HEK293 (cell line): ENCODE data around the gene VSTM4.

Experiments
- CTCF ChIA-PET: fragments of 350-600 bp; formaldehyde crosslinking; extraction: SDS; loops from one replicate; lab custom pipeline; 2021; ENCODE audit warnings: antibody characterized with exemption; lab: Yijun Ruan, JAX
- POLR2A ChIA-PET: fragments of 300-600 bp; formaldehyde crosslinking; extraction: SDS; loops from one replicate; lab custom pipeline; 2020; ENCODE audit warnings: antibody characterized with exemption, inconsistent platforms; lab: Yijun Ruan, JAX
- H3K27ac ChIP-seq: fragments of 200-500 bp; sonication (Bioruptor generic); 2 replicates; pipeline ENCODE4 v1.5.1; 2014; ENCODE audit warnings: low read depth, low read length, control low read depth, inconsistent platforms; ENCODE audit errors: extremely low read depth
- H3K36me3 ChIP-seq, 2 experiments: fragments of 200-500 bp in 1 of 2; sonication (Bioruptor generic) in 1 of 2; 1 replicate in 1 of 2; 2 replicates in 1 of 2; pipeline ENCODE4 v1.5.1; 2014 to 2017; ENCODE audit warnings: inconsistent platforms in 2 of 2, low read length in 2 of 2; ENCODE audit not compliant: control insufficient read depth in 2 of 2, insufficient read depth in 1 of 2
- H3K4me1 ChIP-seq: fragments of 200-500 bp; sonication (Bioruptor generic); 2 replicates; pipeline ENCODE4 v1.5.1; 2014; ENCODE audit warnings: mild to moderate bottlenecking, low read length, inconsistent platforms; ENCODE audit not compliant: control insufficient read depth, insufficient read depth
- H3K4me3 ChIP-seq: 2 replicates; pipeline ENCODE4 v1.5.1; 2011; ENCODE audit warnings: low read depth, mild to moderate bottlenecking, control low read depth, low read length, moderate library complexity
- H3K9me3 ChIP-seq: fragments of 200-500 bp; sonication (Bioruptor generic); 2 replicates; pipeline ENCODE4 v1.5.1; 2014; ENCODE audit warnings: low read depth, low read length, inconsistent platforms; ENCODE audit not compliant: control insufficient read depth, insufficient read depth
- HOXC10 ChIP-seq: sonication (generic); formaldehyde crosslinking; IDR thresholded peaks from 2 replicates; pipeline ENCODE4 v1.8.1; 2023; ENCODE audit warnings: mild to moderate bottlenecking, missing genetic modification reagents
- MYNN ChIP-seq: fragments of 450-650 bp; formaldehyde crosslinking; IDR thresholded peaks from 2 replicates; pipeline ENCODE4 v1.5.1; 2016; ENCODE audit warnings: missing biosample characterization, missing genetic modification characterization, borderline replicate concordance
- PATZ1 ChIP-seq: fragments of 450-650 bp; formaldehyde crosslinking; IDR thresholded peaks from 2 replicates; pipeline ENCODE4 v1.5.1; 2016; ENCODE audit warnings: missing biosample characterization, missing genetic modification characterization
- SP7 ChIP-seq: fragments of 450-650 bp; formaldehyde crosslinking; IDR thresholded peaks from 2 replicates; pipeline ENCODE4 v1.5.1; 2016; ENCODE audit warnings: missing biosample characterization, missing genetic modification characterization
- ZBTB44 ChIP-seq: fragments of 450-650 bp; IDR thresholded peaks from 2 replicates; pipeline ENCODE4 v1.5.1; 2018; ENCODE audit warnings: missing biosample characterization, mild to moderate bottlenecking, missing genetic modification characterization
- ZFHX2 ChIP-seq: fragments of 450-650 bp; formaldehyde crosslinking; conservative IDR thresholded peaks from 2 replicates; pipeline ENCODE4 v1.5.1; 2016; ENCODE audit warnings: missing biosample characterization, missing genetic modification characterization
- ZNF155 ChIP-seq: fragments of 450-650 bp; formaldehyde crosslinking; IDR thresholded peaks from 2 replicates; pipeline ENCODE4 v1.5.1; 2016; ENCODE audit warnings: missing biosample characterization, missing genetic modification characterization
- ZNF16 ChIP-seq: fragments of 450-650 bp; formaldehyde crosslinking; IDR thresholded peaks from 2 replicates; pipeline ENCODE4 v1.5.1; 2016; ENCODE audit warnings: low read depth, missing biosample characterization, missing genetic modification characterization
- ZNF174 ChIP-seq: fragments of 450-650 bp; formaldehyde crosslinking; IDR thresholded peaks from 2 replicates; pipeline ENCODE4 v1.5.0; 2017; ENCODE audit warnings: missing biosample characterization, mild to moderate bottlenecking, missing genetic modification characterization
- ZNF202 ChIP-seq: fragments of 450-650 bp; formaldehyde crosslinking; IDR thresholded peaks from 2 replicates; pipeline ENCODE4 v1.5.1; 2016; ENCODE audit warnings: missing biosample characterization, missing genetic modification characterization, borderline replicate concordance
- ZNF214 ChIP-seq: fragments of 450-650 bp; formaldehyde crosslinking; IDR thresholded peaks from 2 replicates; pipeline ENCODE4 v1.5.1; 2017; ENCODE audit warnings: missing biosample characterization, mild to moderate bottlenecking, missing genetic modification characterization, borderline replicate concordance
- ZNF248 ChIP-seq: fragments of 450-650 bp; formaldehyde crosslinking; IDR thresholded peaks from 2 replicates; pipeline ENCODE4 v1.5.1; 2017; ENCODE audit warnings: missing biosample characterization, missing genetic modification characterization
- ZNF280D ChIP-seq: fragments of 450-650 bp; formaldehyde crosslinking; IDR thresholded peaks from 2 replicates; pipeline ENCODE4 v1.5.1; 2016; ENCODE audit warnings: missing biosample characterization, missing genetic modification characterization
- ZNF311 ChIP-seq: fragments of 450-650 bp; formaldehyde crosslinking; IDR thresholded peaks from 2 replicates; pipeline ENCODE4 v1.5.1; 2017; ENCODE audit warnings: missing biosample characterization, missing genetic modification characterization, borderline replicate concordance
- ZNF501 ChIP-seq: fragments of 450-650 bp; formaldehyde crosslinking; IDR thresholded peaks from 2 replicates; pipeline ENCODE4 v1.5.1; 2016; ENCODE audit warnings: missing biosample characterization, missing genetic modification characterization
- ZNF548 ChIP-seq: fragments of 450-650 bp; formaldehyde crosslinking; IDR thresholded peaks from 2 replicates; pipeline ENCODE4 v1.5.1; 2016; ENCODE audit warnings: missing biosample characterization, missing genetic modification characterization
- ZNF561 ChIP-seq: fragments of 450-650 bp; IDR thresholded peaks from 2 replicates; pipeline ENCODE4 v1.5.1; 2018; ENCODE audit warnings: missing biosample characterization, missing genetic modification characterization, borderline replicate concordance
- ZNF610 ChIP-seq: fragments of 450-650 bp; formaldehyde crosslinking; IDR thresholded peaks from 2 replicates; pipeline ENCODE4 v1.5.1; 2016; ENCODE audit warnings: missing biosample characterization, missing genetic modification characterization, borderline replicate concordance
- ZNF670 ChIP-seq: fragments of 450-650 bp; formaldehyde crosslinking; IDR thresholded peaks from 2 replicates; pipeline ENCODE4 v1.5.1; 2016; ENCODE audit warnings: missing biosample characterization, missing genetic modification characterization, low read depth
- ZNF776 ChIP-seq: fragments of 450-650 bp; formaldehyde crosslinking; IDR thresholded peaks from 2 replicates; pipeline ENCODE4 v1.5.0; 2017; ENCODE audit warnings: missing biosample characterization, missing genetic modification characterization, borderline replicate concordance
- ZNF777 ChIP-seq: fragments of 450-650 bp; formaldehyde crosslinking; IDR thresholded peaks from 2 replicates; pipeline ENCODE4 v1.5.1; 2017; ENCODE audit warnings: missing biosample characterization, missing genetic modification characterization, borderline replicate concordance
- ZNF830 ChIP-seq: fragments of 450-650 bp; IDR thresholded peaks from 2 replicates; pipeline ENCODE4 v1.5.0; 2018; ENCODE audit warnings: missing biosample characterization, missing genetic modification characterization, low read depth, mild to moderate bottlenecking, moderate library complexity
- ZNF837 ChIP-seq: fragments of 450-650 bp; formaldehyde crosslinking; IDR thresholded peaks from 2 replicates; pipeline ENCODE4 v1.5.1; 2016; ENCODE audit warnings: missing biosample characterization, missing genetic modification characterization
- ZSCAN23 ChIP-seq: fragments of 450-650 bp; formaldehyde crosslinking; IDR thresholded peaks from 2 replicates; pipeline ENCODE4 v1.5.1; 2016; ENCODE audit warnings: missing biosample characterization, missing genetic modification characterization
- TF ChIP-seq, protein P1 (sequence below): fragments of 450-650 bp; formaldehyde crosslinking; IDR thresholded peaks from 2 replicates; pipeline ENCODE4 v1.5.1; 2016; ENCODE audit warnings: missing biosample characterization, missing genetic modification characterization
- TF ChIP-seq, protein P2 (sequence below): fragments of 450-650 bp; formaldehyde crosslinking; IDR thresholded peaks from 2 replicates; pipeline ENCODE4 v1.5.1; 2016; ENCODE audit warnings: missing biosample characterization, missing genetic modification characterization

Gene VSTM4

GRCh38 chr10:49036638-49037037 lies 78.7 kb downstream of the VSTM4 start (continued):
- TF ChIP-seq ZNF280D (tag by site-specific recombination) (no peak), ZNF214 (no peak)

DNA sequence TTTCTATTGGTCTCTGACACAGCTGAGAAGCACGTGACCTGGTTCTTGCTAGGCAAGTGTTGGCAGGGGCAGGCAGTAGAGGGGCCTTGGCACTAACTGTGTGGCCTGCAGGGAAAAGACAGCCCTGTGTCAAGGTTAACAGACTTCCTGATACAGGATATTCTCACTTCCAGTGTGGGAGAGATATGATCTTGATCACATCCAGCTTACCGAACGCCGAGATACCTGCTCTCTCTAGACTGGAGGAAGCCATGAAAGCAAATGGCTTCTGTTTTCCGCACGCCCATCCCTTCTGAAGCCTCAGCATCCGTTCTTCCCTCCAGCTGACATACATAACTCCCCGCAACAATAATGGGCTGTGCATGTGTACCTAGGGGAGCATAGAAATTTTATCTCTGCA lies 79.4 kb downstream of the VSTM4 start:
- no peaks in the 10 kb centered on the region for H3K4me1 ChIP-seq
- H3K36me3 ChIP-seq: no peaks in the 10 kb centered on the region; a peak in 1 of 3 replicates
- ChIA-PET POLR2A (no interaction called here), CTCF (no interaction called here)
- H3K9me3 ChIP-seq: no peaks in the 10 kb centered on the region
- no peak overlapping the region for H3K4me3 ChIP-seq
- H3K27ac ChIP-seq: no peak overlapping the region
- no peak for TF ChIP-seq PATZ1
- no peak for TF ChIP-seq SP7 (tag by site-specific recombination)
- no peak for TF ChIP-seq MYNN (tag by site-specific recombination)
- TF ChIP-seq ZNF670 (tag by site-specific recombination): no peak
- no peak for TF ChIP-seq ZNF501
- TF ChIP-seq ZNF16 (tag by site-specific recombination): no peak
- TF ChIP-seq, protein P1, sequence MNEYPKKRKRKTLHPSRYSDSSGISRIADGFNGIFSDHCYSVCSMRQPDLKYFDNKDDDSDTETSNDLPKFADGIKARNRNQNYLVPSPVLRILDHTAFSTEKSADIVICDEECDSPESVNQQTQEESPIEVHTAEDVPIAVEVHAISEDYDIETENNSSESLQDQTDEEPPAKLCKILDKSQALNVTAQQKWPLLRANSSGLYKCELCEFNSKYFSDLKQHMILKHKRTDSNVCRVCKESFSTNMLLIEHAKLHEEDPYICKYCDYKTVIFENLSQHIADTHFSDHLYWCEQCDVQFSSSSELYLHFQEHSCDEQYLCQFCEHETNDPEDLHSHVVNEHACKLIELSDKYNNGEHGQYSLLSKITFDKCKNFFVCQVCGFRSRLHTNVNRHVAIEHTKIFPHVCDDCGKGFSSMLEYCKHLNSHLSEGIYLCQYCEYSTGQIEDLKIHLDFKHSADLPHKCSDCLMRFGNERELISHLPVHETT (tag by site-specific recombination): no peak
- no peak for TF ChIP-seq ZNF830 (tag by site-specific recombination)
- no peak for TF ChIP-seq ZNF311 (tag by site-specific recombination)
- TF ChIP-seq ZNF248: no peak
- TF ChIP-seq ZSCAN23 (tag by site-specific recombination): no peak
- TF ChIP-seq ZNF548 (tag by site-specific recombination): no peak
- TF ChIP-seq ZNF155 (tag by site-specific recombination): no peak
- TF ChIP-seq ZNF776 (tag by site-specific recombination): no peak
- TF ChIP-seq, protein P2, sequence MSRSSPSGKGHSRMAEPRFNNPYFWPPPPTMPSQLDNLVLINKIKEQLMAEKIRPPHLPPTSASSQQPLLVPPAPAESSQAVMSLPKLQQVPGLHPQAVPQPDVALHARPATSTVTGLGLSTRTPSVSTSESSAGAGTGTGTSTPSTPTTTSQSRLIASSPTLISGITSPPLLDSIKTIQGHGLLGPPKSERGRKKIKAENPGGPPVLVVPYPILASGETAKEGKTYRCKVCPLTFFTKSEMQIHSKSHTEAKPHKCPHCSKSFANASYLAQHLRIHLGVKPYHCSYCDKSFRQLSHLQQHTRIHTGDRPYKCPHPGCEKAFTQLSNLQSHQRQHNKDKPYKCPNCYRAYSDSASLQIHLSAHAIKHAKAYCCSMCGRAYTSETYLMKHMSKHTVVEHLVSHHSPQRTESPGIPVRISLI (tag by site-specific recombination): no peak

DNA sequence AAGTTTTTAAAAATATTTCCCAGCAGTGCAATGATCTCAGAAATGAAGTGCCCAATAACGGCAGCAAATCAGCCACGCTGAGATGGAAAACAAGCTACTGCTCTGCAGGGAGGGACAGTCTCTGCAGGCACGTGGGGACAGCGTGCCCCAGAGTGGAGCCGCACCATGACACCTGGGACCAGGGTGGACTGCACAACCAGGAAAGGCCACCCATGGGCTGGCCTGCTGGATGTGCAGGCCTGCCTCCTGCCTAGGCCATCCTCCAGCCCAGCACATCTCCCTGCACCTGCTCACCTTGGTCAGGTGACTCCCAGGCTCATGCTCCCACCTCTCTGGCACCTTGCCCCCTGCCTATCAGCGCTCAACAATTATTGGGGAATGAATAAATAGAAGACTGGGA lies 80.4 kb downstream of the VSTM4 start:
- no peak overlapping the region for H3K27ac ChIP-seq
- no peaks in the 10 kb centered on the region; a peak in 1 of 3 replicates for H3K36me3 ChIP-seq
- POLR2A ChIA-PET: no interaction called here
- H3K4me1 ChIP-seq: no peaks in the 10 kb centered on the region
- H3K4me3 ChIP-seq: no peak overlapping the region
- H3K9me3 ChIP-seq: no peaks in the 10 kb centered on the region
- CTCF ChIA-PET: no interaction called here
- TF ChIP-seq ZBTB44 (tag by site-specific recombination) (no peak), ZNF777 (no peak), ZNF561 (tag by site-specific recombination) (no peak), ZNF837 (tag by site-specific recombination) (no peak), MYNN (tag by site-specific recombination) (no peak), ZNF174 (no peak), HOXC10 (CRISPR knock-in tag) (no peak), ZFHX2 (tag by site-specific recombination) (no peak), ZNF311 (tag by site-specific recombination) (no peak), ZNF610 (no peak), ZNF202 (no peak)
